ENCODE data around the gene RAB6A. TPM values are rescaled to one million over a fixed set of nuclear protein-coding genes. Genes with fewer than 3 reads are reported as not detected.
"Not testable (repeated sequence)": the region's sequence is repeated elsewhere in the genome, so short reads cannot be mapped to it uniquely, and the experiment has no call there.

RAB6A gene
- total and polyA plus RNA-seq, 3 donors from 2014 or later, result 71.2 to 125 (median 104) TPM

DNA sequence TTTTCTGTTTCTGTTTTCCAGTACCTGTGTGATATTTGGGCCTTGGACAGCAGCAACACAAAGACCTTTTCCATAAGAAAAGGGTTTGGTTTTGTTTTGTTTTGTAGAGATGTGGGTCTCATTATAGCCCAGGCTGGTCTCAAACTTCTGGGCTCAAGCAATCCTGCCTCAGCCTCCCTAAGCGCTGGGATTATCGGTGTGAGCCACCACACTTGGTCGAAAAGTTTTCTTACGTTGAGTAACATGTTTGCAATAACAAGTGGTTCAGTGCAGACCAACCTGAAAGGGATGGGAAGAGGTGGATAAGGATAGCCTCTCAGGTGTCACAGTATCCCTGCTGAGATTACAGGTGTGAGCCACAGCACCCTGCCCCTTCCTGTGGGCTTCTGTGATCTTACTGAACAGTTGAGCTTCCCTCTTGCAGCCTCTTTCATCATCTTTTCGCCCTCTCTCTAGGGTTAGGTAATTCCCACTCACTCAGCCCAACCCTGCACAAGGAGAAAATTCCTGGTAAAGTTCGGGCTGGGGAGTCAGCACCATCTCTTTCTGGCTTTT, 23.3 kb upstream of the RAB6A start:
- no peaks in the 10 kb centered on the region for H3K27me3 ChIP-seq
- H3K27ac ChIP-seq, result no peak overlapping the region
- intact Hi-C loops (cut with DNase I; ENCODE audit: low total_unique reads), result no loop called here
- H3K36me3 ChIP-seq (ENCODE audit: low read depth, missing control alignments), result no peaks in the 10 kb centered on the region
- WGBS, 2 donors, result 86 to 87% methylated on average over 6 of the region's 6 CpGs
- DNase-seq, result no peak
- TF ChIP-seq, protein P1, sequence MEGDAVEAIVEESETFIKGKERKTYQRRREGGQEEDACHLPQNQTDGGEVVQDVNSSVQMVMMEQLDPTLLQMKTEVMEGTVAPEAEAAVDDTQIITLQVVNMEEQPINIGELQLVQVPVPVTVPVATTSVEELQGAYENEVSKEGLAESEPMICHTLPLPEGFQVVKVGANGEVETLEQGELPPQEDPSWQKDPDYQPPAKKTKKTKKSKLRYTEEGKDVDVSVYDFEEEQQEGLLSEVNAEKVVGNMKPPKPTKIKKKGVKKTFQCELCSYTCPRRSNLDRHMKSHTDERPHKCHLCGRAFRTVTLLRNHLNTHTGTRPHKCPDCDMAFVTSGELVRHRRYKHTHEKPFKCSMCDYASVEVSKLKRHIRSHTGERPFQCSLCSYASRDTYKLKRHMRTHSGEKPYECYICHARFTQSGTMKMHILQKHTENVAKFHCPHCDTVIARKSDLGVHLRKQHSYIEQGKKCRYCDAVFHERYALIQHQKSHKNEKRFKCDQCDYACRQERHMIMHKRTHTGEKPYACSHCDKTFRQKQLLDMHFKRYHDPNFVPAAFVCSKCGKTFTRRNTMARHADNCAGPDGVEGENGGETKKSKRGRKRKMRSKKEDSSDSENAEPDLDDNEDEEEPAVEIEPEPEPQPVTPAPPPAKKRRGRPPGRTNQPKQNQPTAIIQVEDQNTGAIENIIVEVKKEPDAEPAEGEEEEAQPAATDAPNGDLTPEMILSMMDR (IDR thresholded peaks at IDR 0.05), result no peak
- no peak for TF ChIP-seq POLR2A (IDR thresholded peaks at IDR 0.05)
- no peaks in the 10 kb centered on the region for H3K9me3 ChIP-seq
- H3K4me3 ChIP-seq, result no peak overlapping the region
- H3K4me1 ChIP-seq, result peaks cover 11% of the 10 kb centered on the region

DNA sequence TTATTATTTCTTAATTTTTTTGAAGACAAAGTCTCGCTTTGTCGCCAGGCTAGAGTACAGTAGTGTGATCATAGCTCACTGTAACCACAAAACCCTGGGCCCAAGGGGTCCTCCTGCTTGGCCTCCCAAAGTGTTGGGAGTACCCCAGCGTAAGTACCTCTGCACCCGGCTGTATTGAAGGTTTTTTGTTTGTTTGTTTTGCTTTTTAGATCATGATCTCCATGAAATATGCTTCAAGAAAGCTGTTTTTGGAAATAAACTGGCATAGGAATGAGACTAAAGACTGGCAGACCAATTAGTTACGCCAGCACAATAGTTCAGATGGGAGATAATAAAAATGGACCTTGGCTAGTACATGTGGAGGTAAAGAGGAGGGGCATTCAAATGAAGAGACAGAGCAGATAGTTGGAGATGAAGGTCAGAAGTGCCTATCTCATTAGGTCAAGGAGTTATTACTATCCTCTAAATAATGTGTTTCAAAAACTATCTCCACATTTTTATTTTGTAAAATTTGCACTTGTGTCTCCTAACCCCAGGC, 22.7 kb upstream of the RAB6A start:
- 82 to 89% methylated on average over 5 of the region's 5 CpGs for WGBS, 2 donors

DNA sequence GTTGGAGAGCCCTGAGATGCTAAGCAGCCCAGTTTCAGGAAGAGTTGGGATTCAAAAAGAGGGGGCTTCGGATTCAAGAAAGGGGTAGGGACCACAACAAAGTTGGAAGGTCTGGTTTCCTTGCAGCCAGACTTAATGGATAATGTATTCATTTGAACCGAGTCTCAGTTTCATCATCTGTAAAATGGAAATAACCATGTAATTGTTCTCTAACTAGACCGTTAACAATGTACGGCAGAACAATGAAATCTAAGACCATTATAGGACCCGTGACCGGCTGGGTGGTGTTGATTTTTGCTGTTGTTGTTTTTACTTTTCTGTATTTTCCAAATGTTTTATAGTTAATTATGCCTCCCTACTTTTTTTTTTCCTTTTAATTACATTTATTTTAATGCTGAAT, 20.4 kb upstream of the RAB6A start:
- intact Hi-C loops (cut with DNase I; ENCODE audit: low total_unique reads), result no loop called here
- H3K27ac ChIP-seq, result no peak overlapping the region
- WGBS, 2 donors, result 86 to 92% methylated on average over 6 of the region's 6 CpGs
- H3K4me3 ChIP-seq, result no peak overlapping the region
- H3K4me1 ChIP-seq, result peaks cover 5% of the 10 kb centered on the region
- no peaks in the 10 kb centered on the region for H3K9me3 ChIP-seq
- no peak for DNase-seq
- H3K36me3 ChIP-seq (ENCODE audit: low read depth, missing control alignments), result no peaks in the 10 kb centered on the region
- no peak for TF ChIP-seq POLR2A (IDR thresholded peaks at IDR 0.05)
- H3K27me3 ChIP-seq, result no peaks in the 10 kb centered on the region

More for the DNA sequence above, 22.7 kb upstream of the RAB6A start:
- intact Hi-C loops (cut with DNase I; ENCODE audit: low total_unique reads), result no loop called here
- H3K9me3 ChIP-seq, result no peaks in the 10 kb centered on the region
- H3K4me3 ChIP-seq, result no peak overlapping the region
- no peaks in the 10 kb centered on the region for H3K27me3 ChIP-seq
- no peak for TF ChIP-seq POLR2A (IDR thresholded peaks at IDR 0.05)
- TF ChIP-seq, protein P1 (IDR thresholded peaks at IDR 0.05), result no peak
- no peak overlapping the region for H3K27ac ChIP-seq
- no peak for DNase-seq
- peaks cover 5% of the 10 kb centered on the region for H3K4me1 ChIP-seq
- no peaks in the 10 kb centered on the region for H3K36me3 ChIP-seq (ENCODE audit: low read depth, missing control alignments)

DNA sequence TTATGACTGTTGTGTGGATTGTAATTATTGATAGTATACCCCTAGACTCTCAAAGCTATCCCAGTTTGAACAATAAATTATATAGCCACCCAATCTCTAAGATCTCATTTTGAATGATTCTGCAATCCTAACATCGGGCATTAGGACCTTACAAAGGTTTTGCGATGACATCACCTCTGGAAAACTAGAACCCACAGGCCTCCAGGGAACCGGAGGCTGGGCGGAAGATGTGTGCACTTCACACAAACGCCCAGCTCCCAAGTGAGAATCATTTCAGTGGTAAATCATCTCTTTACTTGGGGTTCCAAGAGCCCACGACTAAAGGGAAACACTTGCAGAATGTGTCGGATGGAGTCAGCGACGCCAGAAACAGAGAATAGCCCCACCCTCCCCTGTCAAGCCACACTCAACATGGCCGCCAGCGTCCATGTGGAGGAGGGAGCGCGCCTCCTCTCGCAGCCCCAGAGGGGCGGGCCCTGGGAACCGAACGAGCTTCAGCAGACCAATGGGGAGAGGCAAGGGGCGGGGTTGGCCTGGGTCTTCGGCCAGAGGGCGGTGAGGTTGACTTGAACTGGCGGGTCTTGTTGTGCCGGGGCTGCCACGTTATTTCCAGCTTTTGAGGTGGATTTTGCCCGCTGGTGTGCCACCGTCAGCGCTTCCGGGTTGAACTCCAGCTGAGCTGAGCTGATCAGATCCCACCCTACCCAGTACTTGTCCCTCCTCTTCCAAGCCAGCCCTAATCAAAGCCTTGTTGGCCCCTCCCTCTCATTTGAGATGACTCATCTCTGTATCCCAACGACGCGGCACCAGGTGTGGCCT, 18.4 kb upstream of the RAB6A start:
- intact Hi-C loops (cut with DNase I; ENCODE audit: low total_unique reads), result no loop called here
- TF ChIP-seq, protein P1 (IDR thresholded peaks at IDR 0.05), result no peak
- no peak for TF ChIP-seq POLR2A (IDR thresholded peaks at IDR 0.05)
- no peaks in the 10 kb centered on the region for H3K36me3 ChIP-seq (ENCODE audit: low read depth, missing control alignments)
- DNase-seq, result peak; percentile 99
- 0% methylated on average over 18 to 30 of the region's 30 CpGs for WGBS, 2 donors
- no peaks in the 10 kb centered on the region for H3K27me3 ChIP-seq
- H3K4me3 ChIP-seq, result peak overlapping the region; percentile 51 to 62
- H3K4me1 ChIP-seq, result no peaks in the 10 kb centered on the region
- peak overlapping the region; percentile 85 to 92 for H3K27ac ChIP-seq
- H3K9me3 ChIP-seq, result no peaks in the 10 kb centered on the region

DNA sequence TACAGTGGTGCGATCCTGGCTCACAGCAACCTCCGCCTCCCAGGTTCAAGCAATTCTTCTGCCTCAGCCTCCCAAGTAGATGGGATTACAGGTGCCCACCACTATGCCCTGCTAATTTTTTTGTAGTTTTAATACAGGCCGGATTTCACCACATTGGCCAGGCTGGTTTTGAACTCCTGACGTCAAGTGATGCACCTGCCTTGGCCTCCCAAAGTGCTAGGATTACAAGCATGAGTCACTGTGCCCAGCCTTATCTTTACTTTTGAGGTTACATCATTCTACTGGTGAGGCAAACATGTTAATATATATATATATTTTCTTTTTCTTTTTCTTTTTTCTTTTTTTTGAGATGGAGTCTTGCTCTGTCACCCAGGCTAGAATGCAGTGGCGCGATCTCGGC, 9.9 kb upstream of the RAB6A start:
- H3K27me3 ChIP-seq; H3K9me3 ChIP-seq; H3K4me1 ChIP-seq; intact Hi-C loops (cut with DNase I; ENCODE audit: low total_unique reads); H3K4me3 ChIP-seq; H3K36me3 ChIP-seq (ENCODE audit: low read depth, missing control alignments); DNase-seq; H3K27ac ChIP-seq: not testable (repeated sequence)
- 91 to 96% methylated on average over 7 of the region's 7 CpGs for WGBS, 2 donors
